Stimulated activated naive CD4-positive, alpha-beta T cell treated with Interleukin-2 at 50 U/mL for 16 hours (primary cell): ENCODE measurements around the gene SSBP4.
"Not testable (repeated sequence)": the region's sequence is repeated elsewhere in the genome, so short reads cannot be mapped to it uniquely, and the experiment has no call there.

ENCODE experiments used
- DNase-seq: peaks from one replicate; lab custom pipeline; 2025; lab: John Stamatoyannopoulos, UW

SSBP4 gene

DNA sequence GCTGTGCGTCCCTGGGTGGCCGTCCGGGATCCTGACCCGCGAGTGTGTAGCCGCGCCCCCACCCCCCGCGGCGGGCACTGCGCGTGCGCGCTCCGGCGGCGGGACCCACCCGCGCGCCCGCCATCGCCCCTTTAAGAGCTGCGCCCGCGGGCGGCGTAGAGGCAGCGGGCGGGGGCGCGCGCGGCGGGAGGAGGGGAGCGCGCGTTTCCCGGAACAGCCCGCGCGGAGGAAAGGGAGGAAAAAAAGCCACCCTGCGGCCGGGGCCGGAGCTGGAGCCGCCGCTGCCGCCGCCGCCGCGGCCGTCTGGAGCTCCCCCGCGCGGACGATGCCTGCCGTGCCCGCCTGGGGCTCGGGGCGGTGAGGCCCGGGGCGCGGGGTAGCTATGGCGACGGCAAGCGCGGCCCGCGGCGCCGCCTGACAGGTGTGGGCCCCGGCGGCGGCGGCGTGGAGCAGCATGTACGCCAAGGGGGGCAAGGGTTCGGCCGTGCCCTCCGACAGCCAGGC is at the start of gene SSBP4:
Gene SSBP4, plus strand, starts transcription at position 204 of the 504 bp plus-strand sequence. Its CDS starts 251 bp downstream, at position 455.
- peak; percentile 73 for DNase-seq

DNA sequence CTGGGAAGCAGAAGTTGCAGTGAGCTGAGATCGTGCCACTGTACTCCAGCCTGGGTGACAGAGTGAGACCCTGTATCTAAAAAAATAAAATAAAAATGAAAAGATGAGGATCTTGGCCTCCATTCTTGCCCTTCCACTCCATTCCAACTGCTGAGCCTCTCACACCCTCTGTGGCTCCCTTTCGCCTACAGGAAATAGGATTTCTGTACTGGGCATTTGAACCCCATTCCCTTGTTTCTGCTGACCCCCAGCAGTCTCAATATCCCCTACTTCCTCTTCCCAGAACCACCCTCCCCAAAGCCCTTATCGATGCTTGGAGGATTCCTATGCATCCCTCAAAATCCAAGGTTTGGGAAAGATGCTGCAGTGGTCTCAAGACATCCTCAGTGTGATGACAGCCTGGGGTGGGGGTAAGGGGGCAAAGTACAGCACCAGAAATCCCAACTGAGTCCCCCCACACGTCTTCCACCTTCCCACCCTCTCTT is 45.7 kb upstream of the SSBP4 start:
- DNase-seq: no peak

DNA sequence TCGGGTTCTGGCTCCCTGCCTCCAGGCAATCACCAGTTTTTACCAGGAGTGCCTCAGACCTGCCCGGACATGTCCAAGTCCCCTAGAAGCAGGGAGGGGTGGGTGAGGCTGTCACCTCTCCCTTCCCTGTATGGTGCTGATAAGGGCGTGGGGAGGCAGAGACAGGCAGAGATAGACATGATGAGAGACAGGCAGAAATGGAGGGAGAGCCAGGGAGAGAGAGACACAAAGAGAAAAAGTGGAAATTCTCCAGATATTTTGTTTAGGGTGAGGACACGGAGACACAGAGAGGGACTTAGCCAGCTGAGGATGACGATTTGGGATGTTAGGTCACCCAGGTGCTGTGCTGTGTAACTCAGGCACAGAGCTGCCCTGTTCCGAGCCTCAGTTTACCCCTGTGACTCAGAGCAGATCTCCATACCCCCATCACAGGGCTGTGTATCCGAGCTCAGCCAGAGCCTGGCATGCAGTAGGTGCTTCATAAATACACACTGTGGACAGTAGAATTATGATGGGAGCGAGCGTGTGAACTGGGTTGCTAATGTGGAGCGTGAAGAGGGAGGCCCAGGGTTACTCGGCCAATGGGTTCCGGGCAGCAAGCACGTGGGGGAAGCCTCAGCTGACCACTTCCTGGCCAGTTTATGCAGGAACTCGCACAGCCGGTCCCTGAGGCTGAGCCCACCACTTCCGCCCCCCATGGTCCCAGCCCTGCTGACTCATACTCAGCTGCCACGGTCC is 45.1 kb upstream of the SSBP4 start:
- DNase-seq: peak; percentile 30

DNA sequence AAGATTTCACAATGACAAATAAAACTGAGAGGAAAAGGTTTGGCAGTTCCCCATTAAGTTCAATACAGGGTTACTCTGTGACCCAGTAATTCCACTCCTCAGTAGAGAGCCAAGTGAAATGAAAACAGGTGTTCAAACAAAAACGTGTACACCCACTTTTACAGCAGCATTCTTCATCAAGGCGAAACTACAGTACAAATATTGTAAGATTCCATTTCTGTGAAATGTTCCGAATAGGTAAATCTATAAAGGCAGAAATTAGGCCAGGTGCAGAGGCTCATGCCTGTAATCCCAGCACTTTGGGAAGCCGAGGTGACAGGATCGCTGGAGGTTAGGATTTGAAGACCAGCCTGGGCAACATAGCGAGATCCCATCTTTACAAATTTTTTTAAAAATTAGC is 42.2 kb upstream of the SSBP4 start:
- DNase-seq: no peak

DNA sequence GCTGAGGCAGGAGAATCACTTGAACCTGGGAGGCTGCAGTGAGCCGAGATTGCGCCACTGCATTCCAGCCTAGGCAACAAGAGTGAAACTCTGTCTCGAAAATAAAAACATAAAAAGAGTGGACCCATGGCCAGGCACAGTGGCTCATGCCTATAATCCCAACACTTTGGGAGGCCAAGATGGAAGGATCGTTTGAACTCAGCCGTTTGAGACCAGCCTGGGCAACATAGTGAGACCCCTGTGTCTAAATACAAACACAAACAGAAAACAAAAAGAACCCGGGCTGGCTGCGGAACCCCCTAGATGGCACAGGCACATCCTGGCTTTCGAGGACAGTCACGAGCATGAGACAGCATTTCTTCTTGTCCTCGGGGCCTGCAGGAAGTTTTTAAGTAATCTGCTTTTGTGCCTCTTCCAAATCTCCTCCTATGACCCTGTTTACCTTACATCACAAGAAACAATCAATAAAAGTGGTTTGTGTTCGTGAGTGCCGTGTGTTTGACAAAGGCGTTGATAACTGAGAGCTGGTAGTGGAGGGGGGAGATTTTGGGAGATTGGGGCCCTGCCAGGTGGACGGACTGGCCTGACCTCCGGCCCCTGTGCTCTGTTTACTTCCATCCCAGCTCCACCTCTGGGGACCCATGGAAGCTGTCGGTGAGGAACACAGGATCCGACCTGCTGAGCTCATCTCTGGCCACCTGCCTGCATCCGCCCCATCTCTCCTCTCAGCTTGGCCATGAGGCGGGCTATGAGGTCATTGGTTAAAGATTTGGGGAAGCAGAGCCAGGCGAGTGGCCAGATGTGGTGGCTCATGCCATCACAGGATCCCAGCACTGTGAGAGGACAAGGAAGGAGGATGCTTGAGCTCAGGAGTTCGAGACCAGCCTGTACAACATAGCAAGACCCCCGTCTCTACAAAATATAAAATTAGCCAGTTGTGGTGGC is 39.1 kb upstream of the SSBP4 start:
- DNase-seq: no peak

DNA sequence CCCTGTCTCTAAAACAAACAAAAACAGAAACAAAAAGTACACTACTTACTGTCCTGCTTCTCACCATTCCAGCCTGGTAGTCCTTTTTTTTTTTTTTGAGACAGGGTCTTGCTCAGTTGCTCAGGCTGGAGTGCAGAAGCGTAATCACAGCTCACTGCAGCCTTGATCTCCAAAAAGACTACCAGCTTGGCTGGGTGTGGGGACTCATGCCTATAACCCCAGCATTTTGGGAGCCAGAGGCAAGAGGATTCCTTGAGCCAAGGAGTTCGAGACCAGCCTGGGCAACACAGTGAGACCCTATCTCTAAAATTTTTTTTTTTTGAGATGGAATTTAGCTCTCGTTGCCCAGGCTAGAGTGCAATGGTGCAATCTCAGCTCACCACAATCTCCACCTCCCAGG is 38.4 kb upstream of the SSBP4 start:
- no peak for DNase-seq

DNA sequence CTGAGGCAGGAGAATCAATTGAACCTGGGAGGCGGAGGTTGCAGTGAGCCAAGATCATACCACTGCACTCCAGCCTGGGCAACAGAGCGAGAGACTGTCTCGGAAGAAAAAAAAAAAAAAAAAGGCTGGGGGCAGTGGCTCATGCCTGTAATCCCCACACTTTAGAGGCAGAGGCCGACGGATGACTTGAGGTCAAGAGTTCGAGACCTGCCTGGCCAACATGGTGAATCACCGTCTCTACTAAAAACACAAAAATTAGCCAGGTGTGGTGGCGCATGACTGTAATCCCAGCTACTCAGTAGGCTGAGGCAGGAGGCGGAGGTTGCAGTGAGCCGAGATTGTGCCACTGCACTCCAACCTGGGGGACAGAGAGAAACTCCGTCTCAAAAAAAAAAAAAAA is 35.6 kb upstream of the SSBP4 start:
- not testable (repeated sequence) for DNase-seq

DNA sequence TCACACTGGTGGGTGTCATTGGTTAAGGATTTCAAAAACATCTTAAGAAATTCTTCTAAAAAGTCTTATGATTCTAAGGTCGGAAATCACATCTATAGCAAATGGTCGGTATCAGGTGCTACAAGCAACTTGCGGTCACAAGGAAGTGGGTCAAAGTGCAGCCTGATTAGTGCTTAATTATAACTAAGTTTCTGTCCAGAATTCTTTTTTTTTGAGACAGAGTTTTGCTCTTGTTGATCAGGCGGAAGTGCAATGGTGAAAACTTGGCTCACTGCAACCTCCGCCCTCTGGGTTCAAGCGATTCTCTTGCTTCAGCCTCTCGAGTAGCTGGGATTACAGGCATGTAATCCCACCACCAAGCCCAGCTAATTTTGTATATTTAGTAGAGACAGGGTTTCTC is 34.4 kb upstream of the SSBP4 start:
- no peak for DNase-seq

DNA sequence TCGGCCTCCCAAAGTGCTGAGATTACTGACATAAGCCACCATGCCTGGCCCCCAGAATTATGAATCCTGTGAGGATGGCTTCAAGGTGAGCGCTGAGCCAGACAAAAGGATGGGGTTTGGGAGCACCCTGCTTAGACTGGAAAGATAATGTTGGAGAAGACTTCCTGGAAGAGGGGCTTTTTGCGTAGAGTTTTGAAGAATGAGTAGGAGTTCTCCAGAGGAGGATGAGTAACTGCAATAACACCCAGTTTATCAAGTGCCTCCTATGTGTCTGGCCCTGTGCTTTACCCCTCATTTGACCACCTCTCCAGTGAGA is 33.9 kb upstream of the SSBP4 start:
- DNase-seq: no peak

DNA sequence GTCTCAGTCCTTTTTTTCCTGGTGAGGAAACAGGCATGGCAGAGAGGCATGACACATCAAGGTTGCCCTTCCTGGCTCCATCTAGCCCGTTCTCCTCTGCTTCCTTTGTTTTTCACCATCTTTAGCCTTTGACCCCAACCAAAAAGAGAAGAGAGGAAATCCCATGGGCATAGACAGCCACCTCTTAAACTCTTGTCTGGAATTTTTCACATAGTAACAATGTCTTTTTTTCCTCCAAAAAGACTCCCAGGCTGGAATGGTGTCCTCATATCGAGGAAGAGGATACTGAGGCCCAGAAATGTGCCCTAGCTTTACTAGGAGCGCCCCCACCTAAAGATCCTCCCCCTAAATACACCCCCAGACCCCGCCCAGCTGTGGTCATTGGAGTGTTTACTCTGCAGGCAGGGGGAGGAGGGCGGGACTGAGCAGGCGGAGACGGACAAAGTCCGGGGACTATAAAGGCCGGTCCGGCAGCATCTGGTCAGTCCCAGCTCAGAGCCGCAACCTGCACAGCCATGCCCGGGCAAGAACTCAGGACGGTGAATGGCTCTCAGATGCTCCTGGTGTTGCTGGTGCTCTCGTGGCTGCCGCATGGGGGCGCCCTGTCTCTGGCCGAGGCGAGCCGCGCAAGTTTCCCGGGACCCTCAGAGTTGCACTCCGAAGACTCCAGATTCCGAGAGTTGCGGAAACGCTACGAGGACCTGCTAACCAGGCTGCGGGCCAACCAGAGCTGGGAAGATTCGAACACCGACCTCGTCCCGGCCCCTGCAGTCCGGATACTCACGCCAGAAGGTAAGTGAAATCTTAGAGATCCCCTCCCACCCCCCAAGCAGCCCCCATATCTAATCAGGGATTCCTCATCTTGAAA is 33.3 kb upstream of the SSBP4 start, which contains the start of gene GDF15:
Gene GDF15, plus strand, starts transcription at position 484 of the 868 bp plus-strand sequence. Its CDS starts 32 bp downstream, at position 516.
- no peak for DNase-seq

DNA sequence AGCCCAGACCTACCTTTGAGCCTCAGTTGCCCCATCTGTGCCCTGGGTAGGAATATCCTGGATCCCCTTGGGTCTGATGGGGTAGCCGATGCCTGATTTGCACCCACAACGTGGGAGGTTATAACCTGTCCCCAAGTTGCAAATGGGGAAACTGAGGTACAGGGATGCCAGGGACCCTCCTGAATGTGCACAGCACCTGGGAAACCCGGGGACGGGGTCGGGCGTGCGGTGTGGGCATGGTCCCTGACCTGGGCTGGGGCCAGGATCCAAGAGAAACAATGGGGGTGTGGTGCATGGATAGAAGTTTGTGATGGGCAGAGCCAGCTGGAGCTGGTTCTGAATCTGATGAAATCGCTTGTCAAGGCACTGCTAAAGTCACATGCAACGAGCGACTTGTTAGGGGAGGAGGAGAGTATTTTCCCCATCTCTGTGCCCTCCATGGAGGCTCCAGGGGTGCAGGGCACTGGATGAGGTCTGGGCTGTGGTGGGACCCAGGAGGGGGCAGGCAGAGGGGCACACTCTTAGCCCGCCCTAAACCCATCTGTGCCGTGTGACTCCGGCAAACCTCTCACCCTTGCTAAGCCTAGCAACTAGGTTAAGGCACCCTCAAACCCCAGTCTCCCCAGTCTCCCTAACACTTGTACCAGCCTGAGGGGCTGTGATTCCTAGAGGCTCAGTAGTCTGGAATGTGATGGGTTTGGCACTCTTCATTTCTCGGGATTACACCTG is 32.5 kb upstream of the SSBP4 start:
- no peak for DNase-seq

DNA sequence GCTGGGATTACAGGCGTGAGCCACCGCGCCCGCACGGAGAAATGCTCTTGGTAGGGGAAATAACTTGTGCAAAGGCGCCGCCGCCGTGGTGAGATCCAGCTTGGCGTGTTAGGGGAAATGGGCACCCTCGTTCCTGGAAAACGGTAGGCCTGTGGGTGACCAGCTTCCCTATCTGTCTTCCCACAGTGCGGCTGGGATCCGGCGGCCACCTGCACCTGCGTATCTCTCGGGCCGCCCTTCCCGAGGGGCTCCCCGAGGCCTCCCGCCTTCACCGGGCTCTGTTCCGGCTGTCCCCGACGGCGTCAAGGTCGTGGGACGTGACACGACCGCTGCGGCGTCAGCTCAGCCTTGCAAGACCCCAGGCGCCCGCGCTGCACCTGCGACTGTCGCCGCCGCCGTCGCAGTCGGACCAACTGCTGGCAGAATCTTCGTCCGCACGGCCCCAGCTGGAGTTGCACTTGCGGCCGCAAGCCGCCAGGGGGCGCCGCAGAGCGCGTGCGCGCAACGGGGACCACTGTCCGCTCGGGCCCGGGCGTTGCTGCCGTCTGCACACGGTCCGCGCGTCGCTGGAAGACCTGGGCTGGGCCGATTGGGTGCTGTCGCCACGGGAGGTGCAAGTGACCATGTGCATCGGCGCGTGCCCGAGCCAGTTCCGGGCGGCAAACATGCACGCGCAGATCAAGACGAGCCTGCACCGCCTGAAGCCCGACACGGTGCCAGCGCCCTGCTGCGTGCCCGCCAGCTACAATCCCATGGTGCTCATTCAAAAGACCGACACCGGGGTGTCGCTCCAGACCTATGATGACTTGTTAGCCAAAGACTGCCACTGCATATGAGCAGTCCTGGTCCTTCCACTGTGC is 30.9 kb upstream of the SSBP4 start:
- DNase-seq: peak; percentile 64

DNA sequence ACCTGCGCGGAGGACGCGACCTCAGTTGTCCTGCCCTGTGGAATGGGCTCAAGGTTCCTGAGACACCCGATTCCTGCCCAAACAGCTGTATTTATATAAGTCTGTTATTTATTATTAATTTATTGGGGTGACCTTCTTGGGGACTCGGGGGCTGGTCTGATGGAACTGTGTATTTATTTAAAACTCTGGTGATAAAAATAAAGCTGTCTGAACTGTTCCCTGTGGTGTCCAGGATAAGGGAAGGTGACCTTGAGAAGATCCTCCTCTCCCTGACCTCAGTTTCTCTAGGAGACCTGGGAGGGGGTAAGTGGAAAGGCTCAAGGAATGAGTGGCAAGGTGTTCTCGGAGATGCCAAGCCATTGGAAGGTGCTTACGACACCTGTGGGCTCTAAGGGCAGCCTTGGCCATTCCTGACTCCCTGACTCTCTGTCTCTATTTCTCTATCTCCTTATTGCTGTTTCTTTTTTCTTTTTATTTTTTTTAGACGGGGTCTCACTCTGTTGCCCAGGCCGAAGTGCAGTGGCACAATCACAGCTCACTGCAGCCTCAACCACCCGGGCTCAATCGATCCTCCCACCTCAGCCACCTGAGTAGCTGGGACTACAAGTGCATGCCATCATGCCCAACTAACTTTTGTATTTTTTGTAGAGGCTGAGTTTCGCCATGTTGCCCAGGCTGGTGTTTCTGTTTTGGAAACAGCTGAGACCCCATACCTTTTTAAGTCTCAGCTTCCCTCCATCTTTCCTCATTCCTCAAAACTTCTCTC is 30.1 kb upstream of the SSBP4 start:
- no peak for DNase-seq

DNA sequence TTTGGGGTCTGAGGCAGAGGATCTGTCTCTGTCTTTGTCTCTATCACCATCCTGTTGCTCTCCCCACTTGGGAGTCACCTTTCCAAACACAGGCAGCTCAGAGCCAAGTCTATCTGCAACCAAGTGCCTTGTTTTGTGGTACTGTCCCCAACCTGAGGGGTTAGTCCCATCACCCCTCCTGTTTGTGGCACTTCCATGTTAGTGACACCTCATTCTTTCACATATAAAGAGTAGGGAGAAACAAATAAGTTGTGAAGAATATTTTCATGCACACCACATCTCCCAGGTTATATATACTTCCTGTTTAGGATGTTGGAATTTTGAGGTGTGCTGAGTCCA is 29.5 kb upstream of the SSBP4 start:
- DNase-seq: no peak

DNA sequence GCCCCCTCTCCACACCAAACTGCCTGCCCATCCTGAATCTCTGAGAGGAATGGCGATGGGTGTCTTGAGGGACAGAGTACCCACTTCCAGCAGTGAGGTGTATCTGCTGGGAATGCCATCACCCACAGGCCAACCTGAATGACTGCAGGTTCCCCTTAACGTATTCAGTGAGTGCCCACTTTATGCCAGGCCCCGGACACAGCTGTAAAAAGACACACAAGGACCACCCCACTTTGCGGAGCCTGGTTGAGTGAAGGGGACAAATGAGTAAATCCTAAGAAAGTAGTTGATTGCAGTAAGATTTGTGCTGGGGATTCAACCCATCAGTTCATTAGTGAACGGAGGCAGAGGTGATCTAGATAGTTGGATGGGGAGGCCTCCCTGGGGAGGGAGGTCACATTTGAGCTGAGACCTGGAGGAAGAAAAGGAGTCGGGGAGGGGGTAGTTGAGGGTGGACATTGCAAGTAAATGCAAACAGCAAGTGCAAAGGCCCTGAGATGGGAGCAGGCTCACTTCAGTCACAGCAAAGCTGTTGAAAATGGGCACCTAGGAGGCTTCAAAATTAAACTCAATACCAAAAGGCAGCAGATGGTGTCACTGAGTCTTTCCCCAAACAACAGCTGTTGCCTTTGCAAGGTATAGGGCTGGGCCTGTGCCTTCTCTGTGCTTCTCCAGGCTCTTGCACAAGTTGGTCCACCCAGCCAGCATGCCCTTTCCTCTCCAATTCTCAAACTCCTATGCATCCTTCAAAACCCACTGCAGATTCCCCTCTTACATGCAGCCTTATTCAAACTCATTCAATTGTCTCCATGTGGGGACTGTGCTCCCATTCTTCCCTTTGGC is 28.9 kb upstream of the SSBP4 start:
- no peak for DNase-seq

DNA sequence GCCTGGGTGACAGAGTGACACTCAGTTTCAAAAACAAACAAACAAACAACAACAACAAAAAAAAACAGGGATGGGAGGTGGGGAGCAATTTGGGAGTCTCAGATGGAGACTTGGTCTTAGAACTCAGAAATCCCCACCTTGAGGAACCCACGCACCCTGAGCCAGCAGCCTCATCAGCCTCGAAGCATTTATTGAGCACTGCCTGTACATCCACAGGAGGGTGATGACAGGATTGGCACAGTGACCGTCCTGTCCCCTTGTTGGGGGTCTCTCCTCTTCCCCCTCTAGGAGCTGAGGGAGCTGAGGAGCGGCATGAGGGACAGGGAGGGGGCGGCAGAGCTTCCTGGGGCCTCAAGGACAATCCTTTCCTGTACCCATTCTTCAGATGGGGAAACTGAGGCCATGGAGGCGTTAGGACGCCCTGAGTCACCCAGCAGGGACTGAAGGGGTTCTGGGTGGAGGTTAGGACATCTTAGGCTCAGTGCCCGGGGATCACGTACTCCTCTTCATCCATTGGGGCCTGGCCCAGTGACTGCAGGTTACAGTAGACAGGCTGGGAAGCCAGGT is 27.6 kb upstream of the SSBP4 start:
- no peak for DNase-seq

DNA sequence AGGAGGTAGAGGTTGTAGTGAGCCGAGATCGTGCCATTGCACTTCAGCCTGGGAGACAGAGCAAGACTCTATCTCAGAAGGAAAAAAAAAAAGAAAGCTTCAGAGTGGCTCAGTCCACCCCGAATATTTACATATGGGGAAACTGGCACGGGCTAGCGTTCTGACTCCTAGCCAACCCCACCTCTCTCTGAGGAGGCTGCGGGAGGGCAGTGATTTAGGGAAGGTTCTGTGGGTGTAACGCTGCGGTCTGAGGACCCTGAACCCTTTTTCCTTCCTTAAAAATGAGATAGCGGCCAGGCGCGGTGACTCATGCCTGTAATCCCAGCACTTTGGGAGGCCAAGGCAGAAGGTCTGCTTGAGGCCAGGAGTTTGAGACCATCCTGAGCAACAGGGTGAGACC is 26.8 kb upstream of the SSBP4 start:
- DNase-seq: no peak

DNA sequence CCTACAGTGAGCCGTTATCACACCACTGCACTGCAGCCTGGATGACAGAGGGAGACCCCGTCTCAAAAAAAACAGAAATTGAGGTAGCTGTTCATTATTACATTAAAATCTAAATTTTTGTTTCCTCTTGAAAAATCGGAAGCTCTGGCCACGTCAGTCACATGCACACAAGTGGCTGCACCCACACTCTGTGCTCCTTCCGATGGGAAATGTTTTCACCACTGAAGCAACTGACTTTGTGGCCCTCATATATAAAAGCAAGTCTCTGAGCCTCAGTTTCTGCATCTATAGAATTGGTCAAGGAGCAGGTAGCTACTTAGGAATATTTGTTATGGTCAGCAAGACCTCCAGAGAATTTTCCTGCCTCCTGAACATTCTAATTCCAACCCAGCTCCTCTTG is 26.3 kb upstream of the SSBP4 start:
- no peak for DNase-seq
